ENCODE results near the gene RASL10A. TPM values are rescaled to one million over a fixed set of nuclear protein-coding genes. Genes with fewer than 3 reads are reported as not detected.

Gene RASL10A
- total RNA-seq, 2 donors from 2014 or later: 2.0 TPM

GRCh38 chr22:29334148-29334547, 18.7 kb upstream of the RASL10A start:
- Mint-ChIP-seq H3K9me3 (no peaks in the 10 kb centered on the region), H3K27ac (no peak overlapping the region), H3K27me3 (no peaks in the 10 kb centered on the region), H3K36me3 (peaks cover 7% of the 10 kb centered on the region), H3K4me1 (ENCODE audit: low read depth in 2 of 2) (peaks cover 0 to 6% of the 10 kb centered on the region in 2 donors), H3K4me3 (no peak overlapping the region)
- no peak for DNase-seq (ENCODE audit: low spot score)
- ATAC-seq: no peak

GRCh38 chr22:29332886-29333496, 17.5 kb upstream of the RASL10A start:
- DNase-seq (ENCODE audit: low spot score): no peak
- Mint-ChIP-seq H3K9me3 (no peaks in the 10 kb centered on the region), H3K4me1 (ENCODE audit: low read depth in 2 of 2) (peaks cover 0 to 3% of the 10 kb centered on the region in 2 donors), H3K27me3 (no peaks in the 10 kb centered on the region), H3K27ac (no peak overlapping the region), H3K4me3 (no peak overlapping the region), H3K36me3 (peaks cover 3% of the 10 kb centered on the region)
- ATAC-seq: no peak

- H3K27me3 Mint-ChIP-seq: no peaks in the 10 kb centered on the region
- H3K4me3 Mint-ChIP-seq: no peak overlapping the region
- no peaks in the 10 kb centered on the region for H3K9me3 Mint-ChIP-seq
- H3K27ac Mint-ChIP-seq: no peak overlapping the region
- H3K36me3 Mint-ChIP-seq: no peaks in the 10 kb centered on the region
- ATAC-seq (no peak), DNase-seq (ENCODE audit: low spot score) (no peak)
- H3K4me1 Mint-ChIP-seq (ENCODE audit: low read depth in 2 of 2): peaks cover 0 to 3% of the 10 kb centered on the region in 2 donors
Observed at GRCh38 chr22:29331658-29332300, 16.3 kb upstream of the RASL10A start.

GRCh38 chr22:29331213-29331612, 15.7 kb upstream of the RASL10A start:
- no peaks in the 10 kb centered on the region for H3K27me3 Mint-ChIP-seq
- H3K27ac Mint-ChIP-seq: no peak overlapping the region
- H3K4me3 Mint-ChIP-seq: no peak overlapping the region
- H3K9me3 Mint-ChIP-seq: no peaks in the 10 kb centered on the region
- DNase-seq (ENCODE audit: low spot score) (no peak), ATAC-seq (no peak)
- peaks cover 0 to 3% of the 10 kb centered on the region in 2 donors for H3K4me1 Mint-ChIP-seq (ENCODE audit: low read depth in 2 of 2)
- no peaks in the 10 kb centered on the region for H3K36me3 Mint-ChIP-seq

GRCh38 chr22:29330753-29331152, 15.3 kb upstream of the RASL10A start:
- no peak for DNase-seq (ENCODE audit: low spot score)
- no peak overlapping the region for H3K27ac Mint-ChIP-seq
- no peaks in the 10 kb centered on the region for H3K27me3 Mint-ChIP-seq
- H3K36me3 Mint-ChIP-seq: no peaks in the 10 kb centered on the region
- H3K4me1 Mint-ChIP-seq (ENCODE audit: low read depth in 2 of 2): peaks cover 0 to under 1% of the 10 kb centered on the region in 2 donors
- H3K9me3 Mint-ChIP-seq: no peaks in the 10 kb centered on the region
- no peak overlapping the region for H3K4me3 Mint-ChIP-seq
- ATAC-seq: no peak

GRCh38 chr22:29330291-29330690, 14.8 kb upstream of the RASL10A start:
- Mint-ChIP-seq H3K4me3 (no peak overlapping the region), H3K27ac (no peak overlapping the region), H3K27me3 (no peaks in the 10 kb centered on the region), H3K36me3 (no peaks in the 10 kb centered on the region), H3K9me3 (no peaks in the 10 kb centered on the region), H3K4me1 (ENCODE audit: low read depth in 2 of 2) (no peaks in the 10 kb centered on the region)
- ATAC-seq (no peak), DNase-seq (ENCODE audit: low spot score) (no peak)

GRCh38 chr22:29329581-29329980, 14.1 kb upstream of the RASL10A start:
- Mint-ChIP-seq H3K36me3 (no peaks in the 10 kb centered on the region), H3K9me3 (no peaks in the 10 kb centered on the region), H3K4me3 (no peak overlapping the region), H3K27me3 (no peaks in the 10 kb centered on the region), H3K4me1 (ENCODE audit: low read depth in 2 of 2) (no peaks in the 10 kb centered on the region), H3K27ac (no peak overlapping the region)
- no peak for ATAC-seq
- no peak for DNase-seq (ENCODE audit: low spot score)

- Mint-ChIP-seq H3K9me3 (no peaks in the 10 kb centered on the region), H3K36me3 (no peaks in the 10 kb centered on the region), H3K4me1 (ENCODE audit: low read depth in 2 of 2) (no peaks in the 10 kb centered on the region), H3K27me3 (no peaks in the 10 kb centered on the region), H3K27ac (no peak overlapping the region), H3K4me3 (no peak overlapping the region)
- no peak for ATAC-seq
- DNase-seq (ENCODE audit: low spot score): no peak
Observed at GRCh38 chr22:29328566-29329500, 13.3 kb upstream of the RASL10A start.

- Mint-ChIP-seq H3K27me3 (no peaks in the 10 kb centered on the region), H3K4me1 (ENCODE audit: low read depth in 2 of 2) (no peaks in the 10 kb centered on the region), H3K27ac (no peak overlapping the region), H3K4me3 (no peak overlapping the region), H3K9me3 (no peaks in the 10 kb centered on the region), H3K36me3 (no peaks in the 10 kb centered on the region)
- no peak for DNase-seq (ENCODE audit: low spot score)
- ATAC-seq: no peak
Observed at GRCh38 chr22:29328055-29328454, 12.6 kb upstream of the RASL10A start.

- Mint-ChIP-seq H3K36me3 (no peaks in the 10 kb centered on the region), H3K4me3 (no peak overlapping the region), H3K27me3 (no peaks in the 10 kb centered on the region), H3K9me3 (no peaks in the 10 kb centered on the region), H3K27ac (no peak overlapping the region), H3K4me1 (ENCODE audit: low read depth in 2 of 2) (no peaks in the 10 kb centered on the region)
- no peak for ATAC-seq
- no peak for DNase-seq (ENCODE audit: low spot score)
Observed at GRCh38 chr22:29327089-29327764, 11.7 kb upstream of the RASL10A start.

- Mint-ChIP-seq H3K4me3 (no peak overlapping the region), H3K27me3 (no peaks in the 10 kb centered on the region), H3K9me3 (no peaks in the 10 kb centered on the region), H3K27ac (no peak overlapping the region), H3K4me1 (ENCODE audit: low read depth in 2 of 2) (no peaks in the 10 kb centered on the region), H3K36me3 (no peaks in the 10 kb centered on the region)
- DNase-seq (ENCODE audit: low spot score): no peak
- peak in 1 of 2 donors; percentile 11 for ATAC-seq
Observed at GRCh38 chr22:29326481-29326880, 11.0 kb upstream of the RASL10A start.

- H3K36me3 Mint-ChIP-seq: no peaks in the 10 kb centered on the region
- H3K4me1 Mint-ChIP-seq (ENCODE audit: low read depth in 2 of 2): no peaks in the 10 kb centered on the region
- no peaks in the 10 kb centered on the region for H3K9me3 Mint-ChIP-seq
- no peaks in the 10 kb centered on the region for H3K27me3 Mint-ChIP-seq
- H3K4me3 Mint-ChIP-seq: no peak overlapping the region
- no peak for DNase-seq (ENCODE audit: low spot score)
- no peak for ATAC-seq
- no peak overlapping the region for H3K27ac Mint-ChIP-seq
Observed at GRCh38 chr22:29325785-29326315, 10.4 kb upstream of the RASL10A start.

GRCh38 chr22:29325356-29325755, 9.9 kb upstream of the RASL10A start:
- H3K4me3 Mint-ChIP-seq: no peak overlapping the region
- no peak for ATAC-seq
- no peaks in the 10 kb centered on the region for H3K36me3 Mint-ChIP-seq
- H3K27ac Mint-ChIP-seq: no peak overlapping the region
- no peaks in the 10 kb centered on the region for H3K9me3 Mint-ChIP-seq
- no peaks in the 10 kb centered on the region for H3K4me1 Mint-ChIP-seq (ENCODE audit: low read depth in 2 of 2)
- no peak for DNase-seq (ENCODE audit: low spot score)
- H3K27me3 Mint-ChIP-seq: no peaks in the 10 kb centered on the region

Data from natural killer cell treated with Interleukin-12 subunit alpha and Interleukin-12 subunit beta and Interleukin-15 and Interleukin-18, amount 100 ng/mL, for 72 hours (primary cell).